ENCODE results near the gene FOXRED2.
"Not testable (repeated sequence)": the region's sequence is repeated elsewhere in the genome, so short reads cannot be mapped to it uniquely, and the experiment has no call there.

FOXRED2 gene

DNA sequence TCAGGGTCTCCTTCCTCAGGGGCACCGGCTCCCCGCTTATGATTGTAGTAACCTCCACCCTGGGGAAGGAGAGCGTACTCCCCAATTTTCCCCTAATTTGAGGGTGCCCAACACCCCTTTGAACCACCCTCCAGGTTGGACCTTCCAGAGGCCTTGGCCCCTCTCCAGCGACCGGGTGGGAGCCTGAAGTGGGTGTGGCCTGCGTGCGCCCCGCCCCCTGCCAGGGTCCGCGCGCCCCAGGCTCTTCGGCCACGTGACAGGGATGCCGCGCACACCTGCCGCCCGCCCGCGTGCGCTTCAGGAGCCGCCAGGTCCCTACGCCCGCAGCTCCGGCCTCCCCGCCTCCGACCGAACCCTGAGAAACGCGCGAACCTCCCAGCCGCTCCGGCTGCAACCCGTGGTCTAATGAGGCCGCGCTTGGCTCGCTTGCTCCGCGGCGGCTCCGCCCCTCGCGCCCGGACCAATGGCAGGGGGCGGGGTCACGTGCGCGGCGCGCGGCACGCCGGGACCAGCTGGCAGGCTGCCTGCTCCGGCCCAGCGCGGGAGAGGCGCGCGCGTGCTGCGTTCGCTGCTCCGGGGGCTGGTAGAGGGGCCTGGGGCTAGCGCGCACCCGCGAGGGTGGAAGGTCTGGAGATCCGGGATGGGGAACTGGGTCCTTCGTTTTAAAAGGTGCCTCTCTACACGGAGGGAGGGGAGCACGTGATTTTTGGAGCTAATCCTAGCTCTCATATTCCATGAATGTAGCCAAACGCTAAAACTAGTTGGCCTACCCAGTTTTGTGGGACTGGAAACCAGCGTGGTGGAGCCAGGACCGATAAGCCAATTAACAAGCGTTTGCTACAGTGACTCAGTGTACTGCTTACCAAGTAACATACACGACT lies at the start of gene FOXRED2:
Gene FOXRED2, minus strand, starts transcription at position 404 of the 881 bp plus-strand sequence. CDS start 618 bp downstream, outside the sequence.
- DNase-seq (ENCODE audit: low spot score): peak; percentile 88

DNA sequence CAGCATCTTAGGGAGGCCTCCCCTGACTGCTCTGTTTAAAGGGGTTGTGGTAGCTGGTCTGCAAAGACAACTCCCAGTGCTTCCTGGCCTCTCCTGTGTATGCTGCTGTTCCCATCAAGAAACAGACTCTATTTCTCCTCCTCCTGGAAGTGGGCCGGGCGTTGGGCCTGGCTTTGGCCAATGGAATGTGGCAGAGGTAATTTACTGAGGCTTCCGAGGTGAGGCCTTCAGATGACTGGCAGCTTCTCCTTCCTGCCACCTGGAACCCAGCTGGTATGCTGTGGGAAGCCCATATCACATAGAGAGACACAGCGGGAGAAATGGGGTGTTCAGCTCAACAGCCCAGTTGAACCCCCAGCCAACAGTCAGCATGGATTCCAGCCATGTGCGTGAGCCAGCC lies 47.3 kb upstream of the FOXRED2 start:
- no peak for DNase-seq (ENCODE audit: low spot score)

DNA sequence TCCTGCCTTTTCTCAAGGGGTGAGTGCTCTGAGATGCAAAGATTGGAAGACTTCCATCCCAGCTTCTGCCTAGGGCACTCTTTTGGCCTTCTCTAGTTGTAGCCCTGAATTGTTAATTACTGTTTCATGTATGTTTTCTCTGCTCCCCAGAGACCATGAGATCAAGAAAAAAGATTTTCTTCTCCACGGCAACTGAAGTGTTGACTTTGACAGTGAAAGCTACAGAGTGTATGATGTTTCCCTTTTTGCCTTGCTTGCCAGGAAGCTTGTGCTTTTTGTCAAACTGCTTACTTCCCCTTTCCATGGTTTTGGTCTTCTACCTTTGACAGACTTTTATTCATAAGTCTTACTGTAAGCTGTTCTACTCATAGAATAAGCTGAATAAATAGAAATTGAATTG lies 45.4 kb upstream of the FOXRED2 start:
- no peak for DNase-seq (ENCODE audit: low spot score)

DNA sequence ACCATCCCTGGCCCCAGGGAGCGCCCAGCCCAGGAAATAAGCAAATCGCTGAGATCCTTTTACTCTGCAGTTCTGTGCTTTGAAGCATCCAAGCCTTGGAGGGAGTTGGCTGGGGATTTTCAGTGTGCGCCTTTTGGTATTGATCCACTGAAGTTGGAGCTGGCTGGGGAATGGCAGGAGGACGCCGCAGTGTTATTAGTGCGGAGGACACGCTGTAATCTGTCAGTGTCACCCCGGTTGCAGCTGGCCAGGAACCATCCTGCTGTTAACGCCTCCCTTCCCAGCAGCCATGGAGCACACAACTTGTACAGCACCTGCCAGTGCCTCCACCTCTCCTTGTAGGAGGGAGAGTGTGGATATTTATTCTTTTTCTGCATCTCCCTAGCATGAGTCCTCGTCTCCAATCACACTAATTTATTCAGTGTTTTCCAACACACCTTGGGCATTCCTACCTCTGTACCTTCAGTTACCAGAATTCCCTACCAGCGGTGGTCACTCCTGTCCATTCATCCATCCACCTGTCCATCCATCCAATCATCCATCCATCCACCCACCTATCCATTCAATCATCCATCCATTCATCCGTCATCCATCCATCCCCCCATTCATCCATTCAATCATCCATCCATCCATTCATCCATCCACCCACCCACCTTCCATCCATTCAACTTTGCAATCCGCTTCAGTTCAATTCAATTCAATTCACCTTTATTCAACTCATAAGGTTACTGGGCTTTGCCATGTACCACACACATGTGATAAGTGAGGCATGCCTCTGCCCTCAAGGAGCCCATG lies 44.1 kb upstream of the FOXRED2 start:
- DNase-seq (ENCODE audit: low spot score): no peak

DNA sequence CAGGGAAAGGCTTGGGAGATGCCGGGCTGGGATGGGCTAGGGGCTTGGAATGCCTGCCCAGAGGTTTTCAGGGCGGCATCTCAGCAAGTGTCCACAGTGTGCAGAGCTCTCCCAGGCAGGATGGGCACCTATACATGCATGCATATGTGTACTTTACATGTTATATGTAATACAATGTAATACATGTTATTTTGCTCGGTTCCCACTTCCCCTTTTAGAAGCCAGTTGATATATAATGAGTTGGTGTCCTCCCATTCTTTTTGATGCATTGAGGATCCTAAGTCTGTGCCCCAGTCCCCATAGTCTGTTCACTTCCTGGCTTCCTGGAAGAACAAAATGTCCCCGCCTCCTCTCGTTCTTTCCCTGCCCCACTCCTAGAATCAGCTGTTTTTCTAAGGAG lies 42.2 kb upstream of the FOXRED2 start:
- DNase-seq (ENCODE audit: low spot score): no peak

DNA sequence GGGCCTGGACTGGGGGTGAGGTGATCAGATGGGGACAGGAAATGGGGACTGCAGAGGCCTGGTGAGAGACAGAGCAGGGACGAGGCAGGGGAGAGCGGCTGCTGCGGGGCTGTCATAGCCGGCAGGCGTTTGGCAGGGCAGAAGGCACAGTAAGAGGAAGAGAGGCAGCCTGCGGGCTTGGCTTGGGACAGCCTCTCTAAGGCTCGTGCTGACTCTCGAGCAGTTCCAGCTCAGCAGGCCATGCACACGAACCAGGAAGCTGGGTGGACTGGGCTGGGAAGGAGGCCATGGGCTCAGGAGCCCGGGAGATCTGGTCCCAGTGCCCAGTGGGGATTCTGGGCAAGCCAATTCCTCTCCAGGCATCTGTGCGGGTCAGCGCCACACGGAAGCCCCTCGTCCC lies 41.8 kb upstream of the FOXRED2 start:
- DNase-seq (ENCODE audit: low spot score): no peak

DNA sequence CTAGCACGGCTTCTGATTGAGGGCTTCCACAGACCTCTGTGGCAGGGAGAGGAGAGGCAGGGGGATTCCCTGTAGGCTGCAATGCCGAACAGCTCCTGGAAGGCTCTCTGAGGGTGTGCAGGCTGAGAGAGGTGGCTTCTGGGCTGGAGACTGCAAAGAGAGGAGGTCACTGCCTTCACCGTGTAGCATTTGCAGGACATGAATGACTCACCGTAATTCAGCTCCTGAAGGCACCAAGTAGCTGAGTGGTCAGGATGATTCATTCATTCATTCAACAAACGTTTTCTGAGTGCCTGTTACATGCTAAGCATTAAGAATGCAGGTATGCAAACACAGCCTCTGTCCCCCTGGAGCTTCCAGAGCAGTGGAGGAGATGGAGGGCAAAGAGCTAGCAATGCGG lies 40.1 kb upstream of the FOXRED2 start:
- DNase-seq (ENCODE audit: low spot score): no peak

DNA sequence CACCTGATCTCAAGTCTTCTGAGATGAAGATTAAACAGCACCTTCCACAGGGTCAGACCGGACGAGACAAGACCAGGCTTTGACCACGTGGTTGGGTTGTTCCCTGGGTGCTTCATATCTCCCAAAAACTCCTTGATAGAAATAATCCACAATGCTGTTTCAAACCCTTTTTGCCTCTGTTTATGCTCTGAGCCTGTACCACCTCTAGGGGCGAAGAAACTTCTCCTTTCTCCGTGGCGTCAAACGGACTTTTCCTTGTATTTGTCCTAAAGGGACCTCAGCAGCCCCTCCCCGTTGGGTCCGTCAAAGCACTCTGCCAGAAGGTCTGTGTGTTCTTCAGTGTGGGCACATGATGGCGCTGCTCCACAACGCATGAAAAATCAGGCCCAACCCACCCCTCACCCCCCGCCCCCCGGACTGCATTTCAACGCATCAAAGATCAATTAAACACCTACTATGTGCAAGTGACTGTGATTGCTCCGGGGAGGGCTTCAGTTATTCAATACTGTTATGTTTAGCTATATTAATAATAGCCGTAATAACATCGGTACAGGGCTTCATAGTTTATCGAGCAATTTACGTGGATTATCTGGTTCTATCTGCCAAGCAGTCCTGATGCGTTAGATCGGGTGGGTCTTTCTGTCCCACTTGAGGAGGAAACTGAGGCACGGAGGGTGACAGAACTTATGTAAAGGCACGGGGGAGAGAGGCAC lies 39.4 kb upstream of the FOXRED2 start:
- no peak for DNase-seq (ENCODE audit: low spot score)

DNA sequence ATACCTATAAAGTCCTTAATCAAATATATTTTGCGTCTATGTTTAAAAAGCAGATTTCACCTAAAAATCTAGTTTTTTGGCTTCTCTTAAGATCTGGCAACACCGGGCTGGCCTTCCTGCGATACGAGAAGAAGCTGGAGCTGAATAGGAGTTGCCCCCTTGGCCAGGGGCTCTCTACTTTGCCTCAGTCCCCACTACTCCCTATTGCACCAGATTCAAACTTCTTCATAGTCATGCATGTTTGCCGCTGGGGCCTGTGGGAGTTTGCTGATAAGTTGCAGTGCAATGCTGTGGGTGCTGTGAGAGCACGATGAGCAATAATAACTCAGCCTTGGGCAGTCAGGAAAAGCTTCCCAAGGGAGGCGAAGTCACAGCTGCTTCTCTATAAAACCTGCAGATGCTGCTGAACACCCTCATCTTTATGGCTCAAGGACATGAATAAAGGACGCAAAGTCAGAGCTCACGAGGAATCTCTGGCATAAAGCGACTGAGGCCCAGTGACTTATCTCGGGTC lies 37.3 kb upstream of the FOXRED2 start:
- no peak for DNase-seq (ENCODE audit: low spot score)

DNA sequence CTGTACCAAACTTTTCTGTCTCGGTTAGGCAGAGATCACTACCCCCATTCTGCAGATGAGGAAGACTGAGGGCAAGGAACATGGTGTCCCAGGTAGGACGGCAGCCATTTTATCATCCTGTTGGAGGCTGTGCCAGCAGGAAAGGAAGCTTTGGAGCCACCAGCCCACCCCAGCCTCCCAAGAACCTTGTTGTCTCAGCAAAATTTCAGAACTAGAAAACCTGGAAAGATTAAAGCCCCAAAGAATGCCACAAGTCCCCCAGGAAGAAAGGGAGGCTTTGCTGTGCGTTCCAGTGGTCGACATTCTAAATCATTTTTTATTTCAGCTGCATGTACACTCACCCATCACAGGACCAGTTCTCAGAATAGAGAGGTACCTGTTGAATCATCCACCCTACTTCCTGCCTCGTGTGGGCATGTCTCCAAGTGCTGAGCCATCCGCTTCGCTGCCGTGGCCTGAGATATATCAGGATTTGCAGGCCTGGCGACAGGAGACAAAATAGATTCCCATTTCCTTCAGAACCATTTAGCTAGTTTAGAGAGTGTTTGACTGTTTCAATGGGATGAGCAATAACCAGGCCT lies 35.1 kb upstream of the FOXRED2 start:
- DNase-seq (ENCODE audit: low spot score): peak; percentile 48

DNA sequence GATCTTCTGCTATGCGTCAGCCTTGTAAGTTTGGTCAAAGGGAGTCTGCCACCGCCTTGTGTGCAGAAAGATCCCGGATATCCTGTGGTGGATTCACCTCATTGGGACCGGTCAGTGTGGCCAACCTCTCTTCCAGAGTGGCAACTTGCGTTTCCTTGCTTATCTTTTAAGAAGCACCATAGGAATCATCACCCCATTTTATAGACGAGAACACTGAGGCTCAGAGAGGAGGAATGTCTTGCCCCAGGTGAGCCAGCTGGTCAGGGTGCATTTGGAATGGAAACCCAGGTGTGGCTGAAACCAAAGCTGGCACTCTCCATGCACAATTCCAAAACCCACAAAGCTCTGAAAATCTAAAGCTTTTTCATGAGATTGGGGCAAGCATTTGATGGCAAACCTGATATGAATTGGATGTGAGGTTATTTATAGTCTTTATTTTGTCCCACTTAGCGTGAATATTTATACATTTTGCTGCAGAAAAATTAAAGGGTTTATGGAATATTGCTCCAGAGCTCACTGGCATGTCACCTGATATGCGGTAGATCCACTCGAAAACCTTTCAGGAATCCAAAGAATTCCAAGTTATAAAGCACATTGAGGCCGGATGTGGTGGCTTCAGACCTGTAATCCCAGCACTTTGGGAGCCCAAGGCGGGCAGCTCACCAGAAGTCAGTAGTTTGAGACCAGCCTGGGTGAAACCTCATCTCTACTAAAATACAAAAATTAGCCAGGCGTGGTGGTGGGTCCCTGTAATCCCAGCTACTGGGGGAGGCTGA lies 34.2 kb upstream of the FOXRED2 start:
- no peak for DNase-seq (ENCODE audit: low spot score)

DNA sequence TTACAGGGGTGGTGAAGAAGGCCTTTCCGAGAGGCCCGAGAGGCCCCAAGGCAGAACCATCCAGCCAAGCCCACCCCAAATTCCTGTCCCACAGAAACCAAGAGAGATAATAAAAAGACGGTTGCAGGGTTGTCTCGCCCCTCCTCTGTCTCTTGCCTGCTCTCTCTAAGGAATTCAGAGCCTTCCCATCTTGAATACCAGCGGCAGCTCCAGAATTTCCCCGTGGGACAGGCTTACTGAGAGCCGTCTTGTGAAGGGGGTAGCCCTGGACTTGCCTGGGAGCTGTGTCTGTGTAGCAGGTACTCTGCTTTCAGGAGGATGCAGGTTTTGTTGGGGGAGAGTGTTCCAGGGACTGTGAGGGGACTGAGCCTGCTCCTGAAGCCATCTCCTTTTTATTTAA lies 31.7 kb upstream of the FOXRED2 start:
- DNase-seq (ENCODE audit: low spot score): no peak

DNA sequence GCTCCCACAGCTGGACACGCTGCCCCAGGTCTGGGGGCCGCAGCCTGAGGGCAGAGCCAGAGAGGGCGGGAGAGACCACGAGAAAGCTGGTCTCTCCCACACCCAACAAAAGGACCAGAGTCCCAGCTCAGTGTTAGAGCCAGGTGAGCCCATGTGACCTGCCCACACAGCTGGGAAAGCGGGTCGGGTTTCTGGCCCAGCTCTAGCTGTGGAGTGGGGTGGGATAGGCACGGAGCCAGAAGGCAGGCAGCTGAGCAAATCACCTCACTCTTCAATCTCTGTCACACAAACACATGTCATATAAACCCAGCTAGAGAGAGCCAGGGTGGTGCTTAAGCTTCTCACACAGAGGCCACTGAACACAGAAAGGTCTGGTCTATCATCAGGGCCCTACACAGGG lies 29.9 kb upstream of the FOXRED2 start:
- no peak for DNase-seq (ENCODE audit: low spot score)

DNA sequence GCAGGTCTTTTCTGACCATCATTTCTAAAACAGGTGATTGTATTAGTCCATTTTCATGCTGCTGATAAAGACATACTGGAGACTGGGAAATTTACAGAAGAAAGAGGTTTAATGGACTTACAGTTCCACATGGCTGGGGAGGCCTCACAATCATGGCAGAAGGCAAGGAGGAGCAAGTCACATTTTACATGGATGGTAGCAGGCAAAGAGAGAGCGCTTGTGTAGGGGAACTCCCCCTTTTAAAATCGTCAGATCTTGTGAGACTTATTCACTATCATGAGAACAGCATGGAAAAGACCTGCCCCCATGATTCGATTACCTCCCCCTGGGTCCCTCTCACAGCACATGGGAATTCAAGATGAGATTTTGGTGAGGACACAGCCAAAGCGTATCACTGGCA lies 26.5 kb upstream of the FOXRED2 start:
- not testable (repeated sequence) for DNase-seq (ENCODE audit: low spot score)

DNA sequence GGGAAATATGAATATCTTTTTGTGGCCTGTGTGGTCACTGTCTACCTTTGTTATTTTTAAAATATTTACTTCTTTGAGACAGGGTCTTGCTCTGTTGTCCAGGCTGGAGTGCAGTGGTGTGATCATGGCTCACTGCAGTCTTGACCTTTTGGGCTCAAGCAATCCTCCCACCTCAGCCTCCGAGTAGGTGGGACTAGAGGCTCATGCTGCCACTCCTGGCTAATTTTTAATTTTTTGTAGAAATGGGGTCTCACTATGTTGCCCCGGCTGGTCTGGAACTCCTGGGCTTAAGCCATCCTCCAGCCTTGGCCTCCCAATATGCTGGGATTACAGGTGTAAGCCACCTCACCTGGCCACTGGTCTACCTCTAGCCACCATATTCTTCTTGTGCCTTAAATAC lies 25.6 kb upstream of the FOXRED2 start:
- no peak for DNase-seq (ENCODE audit: low spot score)

DNA sequence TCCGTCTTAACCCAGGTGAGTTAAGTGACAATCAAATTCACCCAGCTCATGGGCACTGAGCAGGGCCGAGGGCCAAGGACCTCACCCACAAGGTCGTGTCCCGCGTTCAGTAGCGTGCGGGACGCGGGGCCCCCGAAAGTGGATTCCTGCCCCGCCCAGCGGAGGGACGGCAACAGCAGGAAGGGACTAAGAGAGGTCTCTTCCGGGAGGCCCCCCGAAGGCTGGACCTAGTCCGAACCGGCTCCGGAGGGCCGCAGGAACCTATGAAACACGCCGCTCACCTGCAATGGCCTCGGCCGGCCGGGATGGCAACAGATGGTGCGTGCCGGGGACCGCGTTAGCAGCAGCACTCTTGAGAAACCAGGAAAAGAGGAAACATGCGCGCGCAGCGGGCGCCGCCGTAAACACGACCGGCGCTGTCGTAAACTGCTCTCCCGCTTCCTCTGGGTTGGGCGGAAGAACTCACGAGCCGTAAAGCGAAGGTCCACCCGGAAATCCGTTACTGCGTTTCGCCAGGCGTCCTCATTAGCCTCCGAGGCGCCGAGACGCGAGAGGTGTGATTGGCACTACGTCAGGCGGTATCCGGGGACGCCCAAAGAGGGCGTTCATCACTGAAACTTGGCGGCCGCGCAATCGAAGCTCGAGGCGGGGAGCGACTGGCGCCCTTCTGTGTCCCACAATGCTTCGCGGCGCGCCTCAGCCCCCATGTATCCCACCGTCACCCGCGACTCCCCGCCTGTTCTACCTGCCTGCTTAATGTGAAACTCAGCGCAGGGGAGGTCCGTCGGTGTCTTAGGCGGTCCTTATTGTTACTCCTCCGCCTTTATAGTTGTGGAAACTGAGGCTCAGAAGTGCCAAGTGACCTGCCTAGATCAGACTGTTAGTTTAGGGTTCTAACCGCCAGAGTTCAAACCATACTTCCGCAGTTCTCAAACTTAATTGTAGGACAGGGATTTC lies 22.2 kb upstream of the FOXRED2 start, which contains the start of gene EIF3D:
Gene EIF3D, minus strand, starts transcription at position 372 of the 957 bp plus-strand sequence. CDS start 3,045 bp downstream, outside the sequence.
- peak; percentile 99 for DNase-seq (ENCODE audit: low spot score)

DNA sequence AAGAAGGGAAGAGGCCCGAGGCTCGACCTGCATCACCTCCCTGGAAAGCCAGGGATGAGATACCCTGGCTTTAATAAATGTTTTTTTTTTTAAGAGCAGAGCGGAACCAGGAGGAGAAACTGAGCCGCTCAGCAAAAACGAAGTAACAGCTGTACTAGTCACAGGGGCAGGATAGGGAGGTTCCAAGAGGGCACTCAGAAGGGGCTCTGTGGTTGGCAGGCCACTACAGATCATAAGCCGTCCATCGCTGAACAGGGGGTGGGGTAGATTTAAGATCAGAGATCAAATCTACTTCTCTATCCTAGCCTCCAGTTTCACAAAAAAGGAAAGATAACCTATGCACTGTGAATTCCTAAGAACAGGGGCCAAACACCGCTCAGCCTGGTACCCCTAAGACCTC lies 21.5 kb upstream of the FOXRED2 start:
- DNase-seq (ENCODE audit: low spot score): no peak

DNA sequence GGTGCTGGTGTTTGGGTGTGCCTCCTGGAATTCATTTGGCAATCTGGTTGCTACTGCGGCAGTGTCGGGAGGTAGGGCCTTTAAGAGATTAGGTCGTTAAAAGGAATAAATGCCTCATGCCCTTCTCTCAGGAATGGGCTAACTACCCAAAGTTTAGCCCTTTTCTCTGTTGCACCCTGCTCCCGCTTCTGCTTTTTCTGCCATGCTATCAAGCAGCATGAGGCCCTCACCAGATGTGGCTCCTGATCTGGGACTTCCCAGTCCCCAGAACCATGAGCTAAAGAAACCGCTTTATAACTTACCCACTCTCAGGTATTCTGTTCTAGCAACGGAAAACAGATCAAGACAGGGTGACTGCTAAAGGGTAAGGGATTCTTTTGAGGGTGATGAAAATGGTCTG lies 15.8 kb upstream of the FOXRED2 start:
- DNase-seq (ENCODE audit: low spot score): no peak

DNA sequence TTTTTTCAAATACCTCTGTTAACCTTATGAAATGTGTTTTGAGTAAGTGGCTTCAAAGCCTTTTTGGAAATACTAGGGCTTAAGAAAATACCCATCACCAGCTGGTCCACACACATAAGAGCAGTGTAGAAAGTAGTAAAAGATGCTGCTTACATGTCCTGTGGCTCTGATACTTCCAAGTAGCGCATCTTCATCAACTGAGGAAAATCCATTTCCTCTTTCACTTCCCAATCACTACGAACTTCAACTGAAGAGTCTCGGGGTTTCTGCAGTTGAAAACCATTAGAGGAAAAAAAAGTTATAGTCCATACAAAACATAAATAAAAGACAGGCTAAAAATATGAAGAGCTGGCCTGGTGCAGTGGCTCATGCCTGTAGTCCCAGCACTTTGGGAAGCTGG lies 13.6 kb upstream of the FOXRED2 start:
- DNase-seq (ENCODE audit: low spot score): no peak

DNA sequence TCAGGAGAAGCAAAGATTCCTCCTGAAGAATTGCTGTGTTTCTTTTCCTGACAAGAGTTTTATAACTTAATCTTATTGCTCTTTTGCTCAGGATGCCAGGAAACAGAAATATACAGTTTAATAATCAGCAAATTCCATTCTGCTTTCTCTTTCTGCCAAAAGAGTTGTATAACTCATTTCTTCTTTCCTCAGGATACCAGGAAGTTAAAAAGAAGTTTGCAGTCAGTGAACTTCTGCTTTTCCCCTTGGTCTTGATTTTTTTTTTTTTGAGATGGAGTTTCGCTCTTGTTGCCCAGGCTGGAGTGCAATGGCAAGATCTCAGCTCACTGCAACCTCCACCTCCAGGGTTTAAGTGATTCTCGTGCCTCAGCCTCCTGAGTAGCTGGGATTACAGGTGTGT lies 13.1 kb upstream of the FOXRED2 start:
- DNase-seq (ENCODE audit: low spot score): not testable (repeated sequence)
